Vagina (tissue), 2 donors: Measurements from ENCODE around the gene TLK2.

Source experiments
- CTCF ChIP-seq, 3 experiments: fragments of 450-650 bp in 2 of 3; fragments of 200-600 bp in 1 of 3; sonication (generic) in 1 of 3; IDR thresholded peaks; one replicate each; pipeline ENCODE4 v1.5.1; 2017 to 2019; ENCODE audit warnings: antibody characterized with exemption in 3 of 3, mild to moderate bottlenecking in 2 of 3, moderate library complexity in 2 of 3
- POLR2A ChIP-seq, 2 donors: fragments of 450-650 bp; IDR thresholded peaks; one replicate each; pipeline ENCODE4 v1.6.1; 2017; ENCODE audit warnings: antibody characterized with exemption in 2 of 2, mild to moderate bottlenecking in 2 of 2, moderate library complexity in 2 of 2
- POLR2AphosphoS5 ChIP-seq, 2 donors: sonication (generic); formaldehyde crosslinking; IDR thresholded peaks; one replicate each; pipeline ENCODE4 v1.9.0; 2017; ENCODE audit warnings: antibody characterized with exemption in 2 of 2, mild to moderate bottlenecking in 2 of 2, low read depth in 1 of 2; ENCODE audit not compliant: insufficient read depth in 1 of 2

GRCh38 chr17:62643496-62643895 is 164.9 kb downstream of the TLK2 start:
- TF ChIP-seq CTCF (IDR thresholded peaks at IDR 0.05) (no peak), POLR2A (IDR thresholded peaks at IDR 0.05) (no peak), POLR2AphosphoS5 (IDR thresholded peaks at IDR 0.05; ENCODE audit: insufficient read depth in 1 of 2, low read depth in 1 of 2) (no peak)
